Neural cell (in vitro differentiated cells): Measurements from ENCODE around the gene RALGPS2. TPM values are rescaled to one million over a fixed set of nuclear protein-coding genes. Genes with fewer than 3 reads are reported as not detected.

ENCODE experiments used
- H2AFZ ChIP-seq: fragments of 200-600, 300-800 bp; sonication (generic), shearing (Covaris generic); 2 replicates; pipeline ENCODE4 v1.6.0; 2014; ENCODE audit warnings: low read depth, mild to moderate bottlenecking, antibody characterized with exemption, low read length, moderate library complexity
- H3F3A ChIP-seq: fragments of 200-600 bp; shearing (Covaris generic); 2 replicates; pipeline ENCODE4 v1.6.1; 2016; ENCODE audit warnings: mild to moderate bottlenecking, moderate library complexity, mixed read lengths, antibody characterized with exemption, low read length; ENCODE audit not compliant: insufficient read depth, poor library complexity, severe bottlenecking
- H3K27ac ChIP-seq: fragments of 200-600, 300-800 bp; sonication (generic), shearing (Covaris generic); 2 replicates; pipeline ENCODE4 v1.5.1; 2014; ENCODE audit warnings: mild to moderate bottlenecking, low read length, moderate library complexity
- H3K27me3 ChIP-seq: fragments of 300-800, 200-600 bp; sonication (generic), shearing (Covaris generic); 2 replicates; pipeline ENCODE4 v1.6.0; 2014; ENCODE audit warnings: mild to moderate bottlenecking, low read depth, low read length, moderate library complexity; ENCODE audit not compliant: insufficient read depth
- H3K36me3 ChIP-seq: fragments of 300-800, 200-600 bp; sonication (generic), shearing (Covaris generic); 2 replicates; pipeline ENCODE4 v1.5.1; 2014; ENCODE audit warnings: mild to moderate bottlenecking, antibody characterized with exemption, low read length, moderate library complexity; ENCODE audit not compliant: insufficient read depth
- H3K4me2 ChIP-seq: fragments of 300-800, 200-600 bp; sonication (generic), shearing (Covaris generic); 2 replicates; pipeline ENCODE4 v1.6.0; 2014; ENCODE audit warnings: mild to moderate bottlenecking, low read length
- H3K4me3 ChIP-seq: fragments of 300-800, 200-600 bp; sonication (generic), shearing (Covaris generic); 2 replicates; pipeline ENCODE4 v1.5.1; 2014; ENCODE audit warnings: mild to moderate bottlenecking, low read length, moderate library complexity
- H3K79me2 ChIP-seq: fragments of 200-600 bp; shearing (Covaris generic); replicated peaks from 2 replicates; pipeline ENCODE4 v1.6.0; 2014; ENCODE audit warnings: mild to moderate bottlenecking, low read length, moderate library complexity; ENCODE audit not compliant: insufficient read depth
- H3K9ac ChIP-seq: fragments of 300-800, 200-600 bp; sonication (generic), shearing (Covaris generic); 2 replicates; pipeline ENCODE4 v1.6.1; 2016; ENCODE audit warnings: mild to moderate bottlenecking, low read length, mixed read lengths
- H3K9me2 ChIP-seq: fragments of 200-600 bp; shearing (Covaris generic); 2 replicates; pipeline ENCODE4 v1.6.1; 2016; ENCODE audit warnings: mild to moderate bottlenecking, low read length, mixed read lengths; ENCODE audit not compliant: insufficient read depth
- H3K9me3 ChIP-seq: fragments of 200-600, 300-800 bp; sonication (generic), shearing (Covaris generic); 2 replicates; pipeline ENCODE4 v1.6.1; 2016; ENCODE audit warnings: mild to moderate bottlenecking, mixed run types, low read length, moderate library complexity, mixed read lengths
- H4K20me1 ChIP-seq: fragments of 200-600 bp; shearing (Covaris generic); 2 replicates; pipeline ENCODE4 v1.6.1; 2016; ENCODE audit warnings: mild to moderate bottlenecking, mixed run types; ENCODE audit not compliant: insufficient read depth
- EP300 ChIP-seq: fragments of 450-650 bp; conservative IDR thresholded peaks from 2 replicates; pipeline ENCODE4 v1.6.1; 2014; ENCODE audit warnings: antibody characterized with exemption, mild to moderate bottlenecking, moderate library complexity; ENCODE audit not compliant: poor library complexity, severe bottlenecking
- EZH2 ChIP-seq: fragments of 200-600, 300-800 bp; shearing (Covaris generic), sonication (generic); IDR thresholded peaks from 2 replicates; pipeline ENCODE4 v1.6.1; 2014; ENCODE audit warnings: antibody characterized with exemption, low read length, borderline replicate concordance, mild to moderate bottlenecking; ENCODE audit not compliant: insufficient read depth, poor library complexity, severe bottlenecking
- MXI1 ChIP-seq: fragments of 450-650 bp; conservative IDR thresholded peaks from 2 replicates; pipeline ENCODE4 v1.6.1; 2014; ENCODE audit warnings: antibody characterized with exemption, mild to moderate bottlenecking; ENCODE audit not compliant: poor library complexity, severe bottlenecking
- POLR2AphosphoS5 ChIP-seq: IDR thresholded peaks from 2 replicates; pipeline ENCODE4 v1.6.1; 2012
- RAD21 ChIP-seq: fragments of 450-650 bp; conservative IDR thresholded peaks from 2 replicates; pipeline ENCODE4 v1.6.1; 2014; ENCODE audit warnings: antibody characterized with exemption, mild to moderate bottlenecking, moderate library complexity
- SMC3 ChIP-seq: fragments of 450-650 bp; conservative IDR thresholded peaks from 2 replicates; pipeline ENCODE4 v1.6.1; 2014; ENCODE audit warnings: antibody characterized with exemption, mild to moderate bottlenecking, moderate library complexity; ENCODE audit not compliant: poor library complexity
- TAF1 ChIP-seq: IDR thresholded peaks from 2 replicates; pipeline ENCODE4 v1.6.1; 2012; ENCODE audit warnings: low read depth
- polyA plus RNA-seq: library from polyadenylated mRNA; depleted of rRNA; stranded (reverse); fragments of >200 nt; gene quantifications from 2 replicates; pipeline ENCODE4 v1.2.3, GENCODE V29; 2014
- TF ChIP-seq, protein P1 (sequence below): IDR thresholded peaks from 2 replicates; pipeline ENCODE4 v1.6.1; 2012; ENCODE audit warnings: borderline replicate concordance
- TF ChIP-seq, protein P2 (sequence below): fragments of 450-650 bp; IDR thresholded peaks from 2 replicates; pipeline ENCODE4 v1.5.1; 2014; ENCODE audit warnings: antibody characterized with exemption, mild to moderate bottlenecking, moderate library complexity; ENCODE audit not compliant: poor library complexity, severe bottlenecking

RALGPS2 gene
- polyA plus RNA-seq, 1 donor from 2014 or later: 26.6 TPM

DNA sequence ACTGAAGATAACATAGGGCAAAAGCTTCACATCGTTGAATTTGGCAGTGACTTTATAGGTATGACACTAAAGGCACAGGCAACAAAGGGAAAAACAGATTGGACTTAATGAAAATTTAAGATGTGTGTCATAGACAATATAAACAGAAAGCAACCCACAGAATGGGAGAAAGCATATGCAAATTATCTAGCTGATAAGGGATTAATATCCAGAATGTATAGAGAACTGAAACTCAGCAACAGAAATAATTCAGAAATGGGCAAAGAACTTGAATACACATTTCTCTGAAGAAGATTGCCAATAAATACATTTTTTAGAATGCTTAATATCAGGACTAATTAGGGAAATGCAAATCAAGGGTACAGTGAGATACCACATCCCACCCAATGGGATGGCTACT lies 201.0 kb downstream of the RALGPS2 start:
- Histone ChIP-seq H3K36me3 (no peaks in the 10 kb centered on the region), H3K9ac (no peak overlapping the region), H4K20me1 (no peaks in the 10 kb centered on the region), H3K9me3 (no peaks in the 10 kb centered on the region), H3K9me2 (no peaks in the 10 kb centered on the region), H2AFZ (no peak overlapping the region), H3F3A (no peaks in the 10 kb centered on the region), H3K4me3 (no peak overlapping the region), H3K4me2 (no peak overlapping the region), H3K27ac (no peak overlapping the region), H3K79me2 (no peaks in the 10 kb centered on the region), H3K27me3 (no peaks in the 10 kb centered on the region)
- TF ChIP-seq RAD21: no peak

DNA sequence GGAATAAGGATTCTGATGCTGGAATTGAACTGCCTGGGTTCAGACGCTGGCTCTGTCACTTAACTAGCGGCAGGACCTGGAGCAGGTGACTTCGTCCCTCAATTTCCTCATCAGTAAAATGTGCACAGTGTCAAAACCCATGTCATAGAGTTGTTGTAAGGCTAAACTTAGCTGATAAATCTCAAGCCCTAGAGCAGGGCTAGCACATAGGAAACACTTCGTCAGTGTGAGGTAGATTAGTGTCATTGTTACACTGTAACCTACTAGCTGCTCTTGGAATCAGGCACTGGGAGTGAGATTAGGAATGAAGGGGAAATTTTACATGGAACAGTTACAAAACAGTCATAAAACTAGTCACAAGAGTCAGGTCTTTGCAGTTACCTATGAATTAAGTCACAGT lies 202.0 kb downstream of the RALGPS2 start:
- Histone ChIP-seq H3K9me2 (no peaks in the 10 kb centered on the region), H4K20me1 (no peaks in the 10 kb centered on the region), H3K27me3 (no peaks in the 10 kb centered on the region), H3K9ac (no peak overlapping the region), H3K4me2 (no peak overlapping the region), H3K36me3 (no peaks in the 10 kb centered on the region), H3K9me3 (no peaks in the 10 kb centered on the region), H3F3A (no peaks in the 10 kb centered on the region), H3K4me3 (no peak overlapping the region), H3K27ac (no peak overlapping the region), H2AFZ (no peak overlapping the region), H3K79me2 (no peaks in the 10 kb centered on the region)
- TF ChIP-seq, protein P1, sequence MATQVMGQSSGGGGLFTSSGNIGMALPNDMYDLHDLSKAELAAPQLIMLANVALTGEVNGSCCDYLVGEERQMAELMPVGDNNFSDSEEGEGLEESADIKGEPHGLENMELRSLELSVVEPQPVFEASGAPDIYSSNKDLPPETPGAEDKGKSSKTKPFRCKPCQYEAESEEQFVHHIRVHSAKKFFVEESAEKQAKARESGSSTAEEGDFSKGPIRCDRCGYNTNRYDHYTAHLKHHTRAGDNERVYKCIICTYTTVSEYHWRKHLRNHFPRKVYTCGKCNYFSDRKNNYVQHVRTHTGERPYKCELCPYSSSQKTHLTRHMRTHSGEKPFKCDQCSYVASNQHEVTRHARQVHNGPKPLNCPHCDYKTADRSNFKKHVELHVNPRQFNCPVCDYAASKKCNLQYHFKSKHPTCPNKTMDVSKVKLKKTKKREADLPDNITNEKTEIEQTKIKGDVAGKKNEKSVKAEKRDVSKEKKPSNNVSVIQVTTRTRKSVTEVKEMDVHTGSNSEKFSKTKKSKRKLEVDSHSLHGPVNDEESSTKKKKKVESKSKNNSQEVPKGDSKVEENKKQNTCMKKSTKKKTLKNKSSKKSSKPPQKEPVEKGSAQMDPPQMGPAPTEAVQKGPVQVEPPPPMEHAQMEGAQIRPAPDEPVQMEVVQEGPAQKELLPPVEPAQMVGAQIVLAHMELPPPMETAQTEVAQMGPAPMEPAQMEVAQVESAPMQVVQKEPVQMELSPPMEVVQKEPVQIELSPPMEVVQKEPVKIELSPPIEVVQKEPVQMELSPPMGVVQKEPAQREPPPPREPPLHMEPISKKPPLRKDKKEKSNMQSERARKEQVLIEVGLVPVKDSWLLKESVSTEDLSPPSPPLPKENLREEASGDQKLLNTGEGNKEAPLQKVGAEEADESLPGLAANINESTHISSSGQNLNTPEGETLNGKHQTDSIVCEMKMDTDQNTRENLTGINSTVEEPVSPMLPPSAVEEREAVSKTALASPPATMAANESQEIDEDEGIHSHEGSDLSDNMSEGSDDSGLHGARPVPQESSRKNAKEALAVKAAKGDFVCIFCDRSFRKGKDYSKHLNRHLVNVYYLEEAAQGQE: no peak
- no peak for TF ChIP-seq TAF1
- TF ChIP-seq, protein P2, sequence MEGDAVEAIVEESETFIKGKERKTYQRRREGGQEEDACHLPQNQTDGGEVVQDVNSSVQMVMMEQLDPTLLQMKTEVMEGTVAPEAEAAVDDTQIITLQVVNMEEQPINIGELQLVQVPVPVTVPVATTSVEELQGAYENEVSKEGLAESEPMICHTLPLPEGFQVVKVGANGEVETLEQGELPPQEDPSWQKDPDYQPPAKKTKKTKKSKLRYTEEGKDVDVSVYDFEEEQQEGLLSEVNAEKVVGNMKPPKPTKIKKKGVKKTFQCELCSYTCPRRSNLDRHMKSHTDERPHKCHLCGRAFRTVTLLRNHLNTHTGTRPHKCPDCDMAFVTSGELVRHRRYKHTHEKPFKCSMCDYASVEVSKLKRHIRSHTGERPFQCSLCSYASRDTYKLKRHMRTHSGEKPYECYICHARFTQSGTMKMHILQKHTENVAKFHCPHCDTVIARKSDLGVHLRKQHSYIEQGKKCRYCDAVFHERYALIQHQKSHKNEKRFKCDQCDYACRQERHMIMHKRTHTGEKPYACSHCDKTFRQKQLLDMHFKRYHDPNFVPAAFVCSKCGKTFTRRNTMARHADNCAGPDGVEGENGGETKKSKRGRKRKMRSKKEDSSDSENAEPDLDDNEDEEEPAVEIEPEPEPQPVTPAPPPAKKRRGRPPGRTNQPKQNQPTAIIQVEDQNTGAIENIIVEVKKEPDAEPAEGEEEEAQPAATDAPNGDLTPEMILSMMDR: no peak
- TF ChIP-seq MXI1: no peak
- TF ChIP-seq POLR2AphosphoS5: no peak
- TF ChIP-seq RAD21: no peak
- TF ChIP-seq EP300: no peak
- TF ChIP-seq SMC3: no peak
- TF ChIP-seq EZH2: no peak

DNA sequence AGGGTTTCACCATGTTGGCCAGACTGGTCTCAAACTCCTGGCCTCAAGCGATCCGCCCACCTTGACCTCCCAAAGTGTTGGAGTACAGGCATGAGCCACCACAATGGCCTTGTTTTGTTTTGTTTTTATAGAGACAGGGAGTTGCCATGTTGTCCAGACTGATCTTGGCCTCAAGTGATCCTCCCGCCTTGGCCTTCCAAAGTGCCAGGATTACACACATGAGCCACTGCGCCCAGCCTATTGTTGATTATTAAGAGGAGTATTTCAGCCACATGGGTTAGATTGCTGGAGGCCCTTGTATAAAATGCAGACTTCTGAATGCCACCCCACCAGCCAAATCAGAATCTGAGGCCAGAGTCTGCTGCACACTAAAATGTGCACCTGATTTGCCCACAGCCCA lies 203.0 kb downstream of the RALGPS2 start:
- H3K36me3 ChIP-seq: no peaks in the 10 kb centered on the region
- TF ChIP-seq EZH2 (no peak), EP300 (no peak), RAD21 (no peak), MXI1 (no peak), SMC3 (no peak), POLR2AphosphoS5 (no peak), TAF1 (no peak)
- TF ChIP-seq, protein P2: no peak
- TF ChIP-seq, protein P1: no peak
- no peaks in the 10 kb centered on the region for H3K79me2 ChIP-seq
- no peaks in the 10 kb centered on the region for H4K20me1 ChIP-seq
- no peaks in the 10 kb centered on the region for H3K9me2 ChIP-seq
- H3K27me3 ChIP-seq: no peaks in the 10 kb centered on the region
- no peaks in the 10 kb centered on the region for H3F3A ChIP-seq
- H3K4me3 ChIP-seq: no peak overlapping the region
- no peak overlapping the region for H3K27ac ChIP-seq
- no peak overlapping the region for H3K9ac ChIP-seq
- H3K4me2 ChIP-seq: no peak overlapping the region
- no peaks in the 10 kb centered on the region for H3K9me3 ChIP-seq
- no peak overlapping the region for H2AFZ ChIP-seq
